ENCODE measurements around the gene CFAP299.

The CFAP299 gene

DNA sequence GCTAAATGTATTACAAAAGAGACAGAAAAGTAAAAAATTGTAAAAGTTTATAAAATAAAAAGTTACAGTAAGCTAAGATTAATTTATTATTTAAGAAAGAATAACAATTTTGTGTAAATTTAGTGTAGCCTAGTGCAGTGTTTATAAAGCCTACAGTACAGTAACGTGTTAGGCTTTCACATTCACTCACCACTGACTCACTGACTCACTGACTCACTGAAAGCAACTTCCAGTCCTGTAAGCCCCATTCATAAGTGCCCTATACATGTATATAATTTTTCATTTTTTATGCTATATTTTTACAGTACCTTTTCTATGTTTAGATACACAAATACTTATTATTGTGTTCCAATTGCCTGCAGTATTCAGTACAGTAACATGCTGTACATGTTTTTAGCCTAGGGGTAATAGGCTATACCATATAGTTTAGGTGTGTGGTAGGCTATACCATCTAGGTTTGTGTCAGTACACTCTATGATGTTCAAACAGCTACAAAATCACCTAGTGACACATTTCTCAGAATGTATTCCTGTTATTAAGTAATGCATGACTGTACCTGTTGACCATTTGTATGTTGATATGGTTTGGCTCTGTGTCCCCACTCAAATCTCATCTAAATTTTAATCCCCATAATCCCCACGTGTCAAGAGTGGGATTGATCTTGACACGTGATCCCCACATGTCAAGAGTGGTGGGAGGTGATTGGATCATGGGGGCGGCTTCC, 57.9 kb downstream of the CFAP299 start:
- no peak for DNase-seq

DNA sequence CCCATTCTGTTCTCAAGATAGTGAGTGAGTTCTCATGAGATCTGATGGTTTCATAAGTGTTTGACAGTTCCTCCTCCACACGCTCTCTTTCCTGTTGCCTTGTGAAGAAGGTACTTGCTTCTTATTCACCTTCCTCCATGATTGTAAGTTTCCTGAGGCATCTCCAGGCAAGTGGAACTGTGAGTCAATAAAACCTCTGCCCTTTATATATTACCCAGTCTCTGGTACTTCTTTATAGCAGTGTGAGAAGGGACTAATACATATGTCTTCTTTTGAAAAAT, 58.4 kb downstream of the CFAP299 start:
- no peak for DNase-seq

DNA sequence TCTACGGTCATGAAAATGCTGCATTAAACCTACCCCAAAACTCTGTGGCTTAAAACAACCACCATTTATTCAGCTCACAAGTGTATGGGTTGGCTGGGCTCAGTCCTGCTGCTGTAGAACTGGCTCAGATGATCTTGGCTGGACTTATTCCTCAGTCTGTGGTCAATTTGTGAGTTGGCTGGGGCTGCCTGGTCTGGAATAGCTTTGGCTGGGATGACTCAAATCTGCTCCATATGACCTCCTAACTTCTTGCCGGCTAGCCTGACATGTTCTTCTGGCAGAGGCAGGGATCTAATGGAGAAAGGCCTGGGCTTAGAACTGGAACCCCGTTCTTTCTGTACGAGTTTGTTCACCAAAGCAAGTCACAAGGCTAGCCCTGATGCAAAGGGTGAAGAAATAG, 71.7 kb downstream of the CFAP299 start:
- DNase-seq, result no peak

- DNase-seq, result no peak
Measured at GRCh38 chr4:80409809-80410208, 74.3 kb downstream of the CFAP299 start.

- DNase-seq, result no peak
Measured at GRCh38 chr4:80412322-80412721, 76.8 kb downstream of the CFAP299 start.

GRCh38 chr4:80413086-80413485, 77.6 kb downstream of the CFAP299 start:
- DNase-seq, result no peak

GRCh38 chr4:80417019-80417418, 81.5 kb downstream of the CFAP299 start:
- DNase-seq, result no peak

DNA sequence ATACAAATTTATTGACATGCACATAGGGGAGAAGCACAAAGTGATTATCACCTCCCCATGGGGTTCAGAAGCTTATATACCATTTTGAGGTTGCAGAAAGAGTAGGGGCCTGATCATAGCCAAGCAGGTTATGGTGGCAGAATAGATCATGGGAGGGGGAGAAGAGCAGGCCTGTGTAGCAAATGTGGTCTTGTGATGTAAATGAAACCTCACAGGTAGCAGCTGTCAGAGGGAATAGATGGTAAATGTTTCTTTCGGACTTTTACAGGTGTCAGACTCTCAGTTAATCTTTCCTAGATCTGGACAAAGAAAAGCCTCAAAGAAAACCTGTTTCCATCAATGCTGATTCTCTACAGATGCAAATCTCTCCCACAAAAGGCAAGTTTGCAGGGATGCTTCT, 84.4 kb downstream of the CFAP299 start:
- no peak for DNase-seq

- DNase-seq, result no peak
Measured at GRCh38 chr4:80420638-80421037, 85.1 kb downstream of the CFAP299 start.

GRCh38 chr4:80422727-80423404, 87.3 kb downstream of the CFAP299 start:
- DNase-seq, result peak; percentile 47

GRCh38 chr4:80423553-80424224, 88.2 kb downstream of the CFAP299 start:
- DNase-seq, result no peak

- no peak for DNase-seq
Measured at GRCh38 chr4:80424225-80424581, 88.7 kb downstream of the CFAP299 start.

DNA sequence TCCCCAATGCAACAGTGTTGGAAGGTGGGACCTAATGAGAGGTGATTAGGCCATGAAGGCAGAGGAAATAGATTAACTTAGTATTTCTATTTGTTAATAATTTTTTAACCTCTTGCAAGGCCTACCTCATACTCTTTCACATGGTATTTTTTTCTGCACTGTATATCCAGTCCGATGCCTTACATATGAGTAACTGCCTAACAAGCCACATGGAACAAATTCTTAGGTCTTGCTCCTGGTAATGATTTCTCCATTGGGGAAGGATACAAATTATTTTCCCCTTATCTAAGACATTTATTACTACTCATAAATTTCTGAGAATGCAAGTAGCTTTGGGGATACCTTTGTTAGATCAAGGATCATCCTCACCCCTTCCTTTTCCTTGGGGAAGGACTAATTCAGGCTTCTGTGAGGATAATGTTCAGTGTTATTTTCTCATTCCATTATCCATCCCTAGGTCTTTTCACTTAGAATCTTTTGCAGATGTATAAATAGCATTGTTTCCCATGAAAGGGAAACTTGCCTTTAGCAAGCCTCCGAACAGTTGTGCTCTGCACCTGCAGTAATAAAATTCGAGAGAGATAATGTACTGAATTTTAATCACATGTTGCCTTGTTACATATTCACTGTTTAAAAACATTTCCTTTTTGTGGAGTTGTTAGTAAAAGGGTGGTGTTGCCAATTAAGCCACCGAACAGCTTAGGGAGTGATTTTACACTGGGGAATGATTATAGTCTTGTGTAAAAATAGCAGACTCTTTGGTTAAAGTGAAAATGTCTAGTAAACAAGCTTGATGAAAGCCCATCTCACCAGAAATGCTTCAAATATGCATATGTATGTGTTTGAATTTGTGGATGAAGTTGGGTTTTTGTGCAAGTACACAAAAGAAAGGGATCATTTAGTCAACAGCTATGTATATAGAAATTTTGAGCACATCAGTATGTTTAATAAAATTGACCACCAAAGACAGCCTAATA, 89.9 kb downstream of the CFAP299 start:
- DNase-seq, result no peak

GRCh38 chr4:80431203-80431965, 95.9 kb downstream of the CFAP299 start:
- DNase-seq, result no peak

DNA sequence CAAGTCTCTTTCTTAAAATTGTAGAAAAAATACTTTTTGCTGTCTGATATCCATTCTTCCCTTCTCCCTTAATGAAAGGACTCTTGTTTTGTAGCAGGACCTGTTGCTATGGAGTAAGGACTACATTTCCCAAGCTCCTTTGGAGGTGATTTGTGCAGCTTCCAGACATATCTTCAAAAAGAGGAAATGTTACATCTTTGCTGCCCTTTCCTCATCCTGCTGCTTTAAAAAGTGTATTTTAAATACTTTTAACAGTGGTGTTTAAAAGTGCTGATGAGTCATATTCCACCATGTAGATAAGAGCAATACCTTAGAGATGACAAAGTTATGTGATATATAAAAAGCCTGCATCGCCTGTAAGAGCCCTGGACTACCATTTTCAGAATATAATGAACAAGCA, 98.7 kb downstream of the CFAP299 start:
- no peak for DNase-seq

DNA sequence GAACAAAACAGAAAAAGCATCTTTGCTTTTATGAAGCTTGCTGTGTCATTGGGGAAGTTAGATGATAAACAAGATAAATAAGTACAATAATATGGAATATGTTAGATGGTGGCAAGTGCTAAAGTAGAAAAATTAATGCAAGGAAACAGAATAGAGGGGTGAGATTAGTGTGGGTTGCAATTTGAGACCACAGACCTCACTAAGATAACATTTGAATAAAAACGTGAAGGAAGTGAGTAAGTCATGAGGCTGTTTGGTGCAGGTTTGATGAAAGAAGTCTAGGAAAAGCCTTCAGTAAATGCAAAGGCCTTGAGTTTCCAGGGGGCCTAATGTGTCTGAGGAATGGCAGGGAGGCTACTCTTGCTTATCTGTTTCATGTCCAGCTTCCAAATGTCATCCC, 102.5 kb downstream of the CFAP299 start:
- peak; percentile 11 for DNase-seq

DNA sequence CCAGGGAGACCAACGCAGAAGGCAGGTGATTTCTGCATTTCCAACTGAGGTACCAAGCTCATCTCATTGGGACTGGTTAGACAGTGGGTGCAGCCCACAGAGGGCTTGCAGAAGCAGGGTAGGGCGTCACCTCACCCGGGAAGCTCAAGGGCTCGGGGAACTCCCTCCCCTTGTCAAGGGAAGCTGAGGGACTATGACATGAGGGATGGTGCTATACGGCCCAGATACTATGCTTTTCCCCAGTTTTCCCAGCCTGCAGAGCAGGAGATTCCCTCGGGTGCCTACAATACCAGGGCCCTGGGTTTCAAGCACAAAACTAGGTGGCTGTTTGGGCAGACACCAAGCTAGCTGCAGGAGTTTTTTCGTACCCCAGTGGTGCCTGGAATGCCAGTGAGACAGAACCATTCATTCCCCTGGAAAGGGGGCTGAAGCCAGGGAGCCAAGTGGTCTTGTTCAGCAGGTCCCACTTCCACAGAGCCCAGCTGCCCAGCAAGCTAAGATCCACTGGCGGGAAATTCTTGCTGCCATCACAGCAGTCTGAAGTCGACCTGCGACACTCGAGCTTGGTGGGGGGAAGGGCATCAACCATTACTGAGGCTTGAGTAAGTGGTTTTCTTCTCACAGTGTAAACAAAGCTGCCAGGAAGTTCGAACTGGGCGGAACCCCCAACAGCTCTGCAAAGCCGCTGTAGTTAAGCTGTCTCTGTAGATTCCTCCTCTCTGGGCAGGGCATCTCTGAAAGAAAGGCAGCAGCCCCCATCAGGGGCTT, 103.9 kb downstream of the CFAP299 start:
- peak; percentile 60 for DNase-seq

DNA sequence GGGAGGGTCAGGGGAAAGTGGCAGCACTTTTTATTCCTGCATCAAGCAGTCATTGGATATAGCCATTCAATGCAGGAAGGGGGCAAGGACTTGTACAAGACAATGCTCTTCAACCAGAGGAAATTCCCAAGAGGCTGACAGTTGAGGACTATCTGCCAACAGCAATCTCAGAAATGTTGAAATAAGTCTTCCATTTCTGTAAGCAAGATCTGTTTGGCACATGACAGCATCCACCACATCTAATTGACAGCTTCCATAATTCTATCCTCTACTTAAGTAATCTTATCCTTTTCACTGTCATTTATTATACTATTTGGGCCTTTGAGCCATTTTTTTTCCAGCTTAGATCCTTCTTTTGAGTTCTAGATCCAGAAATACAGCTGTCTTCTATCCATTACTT, 110.7 kb downstream of the CFAP299 start:
- no peak for DNase-seq

GRCh38 chr4:80446664-80447063, 111.1 kb downstream of the CFAP299 start:
- DNase-seq, result no peak

GRCh38 chr4:80447493-80447892, 112.0 kb downstream of the CFAP299 start:
- no peak for DNase-seq

DNA sequence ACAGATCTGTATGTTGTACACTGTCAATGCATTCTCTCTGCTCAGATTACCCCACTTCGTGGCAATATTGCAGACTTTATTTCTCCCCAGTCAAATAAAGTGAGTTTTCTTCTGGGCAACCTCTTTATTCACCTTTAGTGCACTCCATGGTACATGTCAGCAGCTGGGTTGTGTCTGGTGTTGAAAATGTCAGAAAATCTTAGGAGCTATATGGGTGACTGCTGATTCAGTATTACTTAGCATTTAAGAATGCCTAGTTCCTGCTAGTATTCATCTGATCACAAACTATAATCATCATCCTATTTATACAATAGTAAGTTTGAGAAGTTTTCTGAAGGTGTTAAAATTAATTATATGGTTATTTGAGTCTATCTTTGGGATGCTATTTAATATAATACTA, 112.5 kb downstream of the CFAP299 start:
- no peak for DNase-seq

- DNase-seq, result no peak
Measured at GRCh38 chr4:80452055-80452454, 116.5 kb downstream of the CFAP299 start.
